ENCODE results near the gene BRI3. TPM values are rescaled to one million over a fixed set of nuclear protein-coding genes. Genes with fewer than 3 reads are reported as not detected.

Gene BRI3
- total RNA-seq, 1 donor from 2014 or later, result 359 TPM

GRCh38 chr7:98283887-98284222 lies 2.4 kb downstream of the BRI3 start:
- TF ChIP-seq CTCF (IDR thresholded peaks at IDR 0.05), result no peak
- Mint-ChIP-seq H3K9me3 (ENCODE audit: low read depth) (no peaks in the 10 kb centered on the region), H3K4me1 (ENCODE audit: low read depth) (peaks cover 54% of the 10 kb centered on the region), H3K27ac (ENCODE audit: unreplicated experiment) (peak overlapping the region; percentile 95), H3K36me3 (ENCODE audit: low read depth) (peaks cover 15% of the 10 kb centered on the region), H3K4me3 (ENCODE audit: unreplicated experiment) (peak overlapping the region; percentile 85), H3K27me3 (ENCODE audit: low read depth) (no peaks in the 10 kb centered on the region)
- DNase-seq (ENCODE audit: low spot score), result peak; percentile 92

GRCh38 chr7:98284335-98285036 lies 3.0 kb downstream of the BRI3 start:
- Mint-ChIP-seq H3K4me1 (ENCODE audit: low read depth) (peaks cover 61% of the 10 kb centered on the region), H3K9me3 (ENCODE audit: low read depth) (no peaks in the 10 kb centered on the region), H3K27me3 (ENCODE audit: low read depth) (no peaks in the 10 kb centered on the region), H3K4me3 (ENCODE audit: unreplicated experiment) (peak overlapping the region; percentile 85), H3K27ac (ENCODE audit: unreplicated experiment) (peak overlapping the region; percentile 95), H3K36me3 (ENCODE audit: low read depth) (peaks cover 15% of the 10 kb centered on the region)
- peak; percentile 93 for DNase-seq (ENCODE audit: low spot score)
- TF ChIP-seq CTCF (IDR thresholded peaks at IDR 0.05), result no peak

GRCh38 chr7:98285157-98286092 lies 3.9 kb downstream of the BRI3 start:
- no peak for DNase-seq (ENCODE audit: low spot score)
- peaks cover 65% of the 10 kb centered on the region for H3K4me1 Mint-ChIP-seq (ENCODE audit: low read depth)
- peak overlapping the region; percentile 85 for H3K4me3 Mint-ChIP-seq (ENCODE audit: unreplicated experiment)
- H3K27me3 Mint-ChIP-seq (ENCODE audit: low read depth), result no peaks in the 10 kb centered on the region
- H3K27ac Mint-ChIP-seq (ENCODE audit: unreplicated experiment), result peak overlapping the region; percentile 95
- H3K9me3 Mint-ChIP-seq (ENCODE audit: low read depth), result no peaks in the 10 kb centered on the region
- H3K36me3 Mint-ChIP-seq (ENCODE audit: low read depth), result peaks cover 15% of the 10 kb centered on the region
- TF ChIP-seq CTCF (IDR thresholded peaks at IDR 0.05), result no peak

GRCh38 chr7:98286093-98286539 lies 4.6 kb downstream of the BRI3 start:
- Mint-ChIP-seq H3K9me3 (ENCODE audit: low read depth) (no peaks in the 10 kb centered on the region), H3K36me3 (ENCODE audit: low read depth) (peaks cover 15% of the 10 kb centered on the region), H3K4me3 (ENCODE audit: unreplicated experiment) (peak overlapping the region; percentile 85), H3K27me3 (ENCODE audit: low read depth) (no peaks in the 10 kb centered on the region), H3K4me1 (ENCODE audit: low read depth) (peaks cover 60% of the 10 kb centered on the region), H3K27ac (ENCODE audit: unreplicated experiment) (peak overlapping the region; percentile 95)
- TF ChIP-seq CTCF (IDR thresholded peaks at IDR 0.05), result no peak
- no peak for DNase-seq (ENCODE audit: low spot score)

- Mint-ChIP-seq H3K36me3 (ENCODE audit: low read depth) (peaks cover 15% of the 10 kb centered on the region), H3K9me3 (ENCODE audit: low read depth) (no peaks in the 10 kb centered on the region), H3K27me3 (ENCODE audit: low read depth) (no peaks in the 10 kb centered on the region), H3K4me3 (ENCODE audit: unreplicated experiment) (peak overlapping the region; percentile 85), H3K27ac (ENCODE audit: unreplicated experiment) (peak overlapping the region; percentile 95), H3K4me1 (ENCODE audit: low read depth) (peaks cover 60% of the 10 kb centered on the region)
- no peak for TF ChIP-seq CTCF (IDR thresholded peaks at IDR 0.05)
- DNase-seq (ENCODE audit: low spot score), result no peak
Measured at GRCh38 chr7:98286701-98287485, 5.4 kb downstream of the BRI3 start.
